KOPT-K1 (cell line): Measurements from ENCODE around the gene SF3B5.
"Not testable (repeated sequence)": the region's sequence is repeated elsewhere in the genome, so short reads cannot be mapped to it uniquely, and the experiment has no call there.

Source experiments
- H3K27ac ChIP-seq: fragments of 200-600 bp; sonication (generic); 2 replicates; pipeline ENCODE4 v1.5.1; 2016; ENCODE audit warnings: antibody characterized with exemption, mild to moderate bottlenecking, low read depth, low read length; ENCODE audit not compliant: poor library complexity, severe bottlenecking
- H3K36me3 ChIP-seq: fragments of 200-600 bp; sonication (generic); 2 replicates; pipeline ENCODE4 v1.5.1; 2017; ENCODE audit warnings: antibody characterized with exemption, mild to moderate bottlenecking, low read length, moderate library complexity; ENCODE audit not compliant: insufficient read depth
- H3K9me3 ChIP-seq: fragments of 200-600 bp; sonication (generic); 2 replicates; pipeline ENCODE4 v1.5.1; 2017; ENCODE audit warnings: antibody characterized with exemption, low read length, mild to moderate bottlenecking; ENCODE audit not compliant: insufficient read depth, poor library complexity, severe bottlenecking

SF3B5 gene

DNA sequence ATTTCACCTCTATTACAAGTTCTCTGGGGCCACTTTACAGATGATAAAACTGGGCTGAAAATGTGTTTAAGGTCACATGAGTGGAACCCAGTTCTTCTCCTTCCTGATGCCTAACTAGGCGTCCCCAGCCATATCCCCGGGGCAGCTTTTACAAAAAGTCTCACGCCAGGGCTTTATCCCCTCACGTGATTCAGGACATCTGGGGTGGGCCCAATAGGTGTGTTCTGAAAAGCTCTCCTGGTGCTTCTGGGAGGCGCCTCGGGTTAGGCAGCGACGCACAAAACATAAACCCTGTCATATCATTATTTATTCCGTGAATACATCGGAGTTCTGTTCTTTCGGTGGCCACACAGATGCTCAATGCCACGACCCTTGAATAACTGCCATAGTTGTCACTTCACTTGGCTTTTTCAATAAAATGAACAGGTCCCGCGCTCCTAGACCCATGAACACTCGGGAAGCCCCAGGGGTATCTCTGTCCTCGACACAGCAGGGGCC is 32.1 kb downstream of the SF3B5 start:
- H3K36me3 ChIP-seq = no peaks in the 10 kb centered on the region
- H3K27ac ChIP-seq = peak overlapping the region; percentile 43
- H3K9me3 ChIP-seq = no peaks in the 10 kb centered on the region

DNA sequence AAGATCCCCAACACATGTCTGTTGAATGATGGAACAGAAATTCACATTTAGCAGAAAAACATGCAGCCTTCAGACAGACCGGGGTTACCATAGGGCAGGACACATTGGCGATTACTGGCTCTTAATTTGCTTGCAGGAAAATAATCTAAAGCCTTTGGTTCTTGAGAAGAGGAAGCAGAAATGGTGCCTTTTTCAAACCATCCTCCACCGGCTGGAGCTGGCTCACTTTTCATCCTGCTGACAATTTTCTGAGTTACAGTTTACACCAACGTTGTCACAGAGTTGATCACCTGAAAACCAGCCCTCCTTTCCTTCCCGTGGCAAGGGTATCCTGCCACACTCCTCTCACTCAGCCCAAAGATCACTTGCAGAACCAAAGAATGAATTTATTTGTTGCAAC is 32.6 kb downstream of the SF3B5 start:
- no peak overlapping the region for H3K27ac ChIP-seq
- H3K36me3 ChIP-seq = no peaks in the 10 kb centered on the region
- H3K9me3 ChIP-seq = no peaks in the 10 kb centered on the region

DNA sequence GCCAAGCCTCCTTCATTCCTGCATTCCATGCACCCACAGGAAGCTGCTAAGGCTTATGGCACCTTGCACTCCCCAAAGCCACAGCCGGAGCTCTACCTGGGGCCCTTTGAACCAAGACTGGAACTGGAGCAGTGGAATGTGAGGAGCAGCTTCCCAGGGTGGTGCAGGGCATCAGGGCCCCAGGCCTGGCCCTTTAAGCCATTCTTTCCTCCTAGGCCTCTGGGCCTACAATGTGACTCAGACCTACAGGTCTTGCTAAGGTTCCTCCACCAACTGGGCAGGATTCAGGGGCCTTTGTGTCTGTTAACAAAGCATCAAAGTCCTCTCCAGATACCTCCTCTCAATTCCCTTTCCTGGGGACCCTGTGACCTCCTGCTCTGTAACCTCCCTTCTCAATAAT is 36.2 kb downstream of the SF3B5 start:
- Histone ChIP-seq H3K36me3 (no peaks in the 10 kb centered on the region), H3K27ac (no peak overlapping the region), H3K9me3 (no peaks in the 10 kb centered on the region)

DNA sequence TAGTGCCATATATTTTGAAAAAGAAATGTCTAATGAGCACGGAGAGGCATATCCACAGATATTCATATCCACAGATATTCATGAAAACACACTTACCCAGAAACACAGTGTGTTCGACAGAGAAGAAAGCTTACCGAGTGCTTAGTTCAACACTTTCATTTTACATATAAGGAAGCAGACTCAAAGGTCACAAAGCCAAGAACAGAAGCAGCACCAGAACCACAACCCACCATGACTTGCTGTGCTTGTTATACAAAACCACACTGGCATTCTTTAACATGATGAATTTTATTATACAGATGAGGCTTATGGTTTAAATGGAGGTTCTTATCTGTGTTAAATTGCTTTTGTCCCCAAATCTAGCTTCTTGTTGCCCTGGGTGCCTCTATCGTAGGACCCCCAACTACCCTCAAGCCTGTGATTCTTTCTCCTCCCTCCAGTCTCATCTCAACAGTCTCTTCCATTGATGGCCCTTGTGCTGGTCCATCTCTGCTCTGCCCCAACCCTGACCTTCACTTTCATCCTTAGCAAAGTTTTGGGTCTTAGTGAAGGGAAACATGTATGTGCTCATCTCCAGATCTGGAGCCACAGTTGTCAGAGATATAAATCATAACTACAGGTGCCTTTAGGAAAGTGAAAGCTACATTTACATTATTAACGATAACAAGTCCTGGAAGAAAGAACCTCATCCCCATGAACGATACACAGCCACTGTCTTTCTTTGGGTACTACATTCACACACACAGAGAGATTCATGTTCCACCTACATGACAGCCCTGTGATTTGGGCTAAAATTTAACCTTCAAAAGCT is 40.0 kb downstream of the SF3B5 start:
- no peaks in the 10 kb centered on the region for H3K36me3 ChIP-seq
- peak overlapping the region; percentile 71 for H3K27ac ChIP-seq
- H3K9me3 ChIP-seq = no peaks in the 10 kb centered on the region

DNA sequence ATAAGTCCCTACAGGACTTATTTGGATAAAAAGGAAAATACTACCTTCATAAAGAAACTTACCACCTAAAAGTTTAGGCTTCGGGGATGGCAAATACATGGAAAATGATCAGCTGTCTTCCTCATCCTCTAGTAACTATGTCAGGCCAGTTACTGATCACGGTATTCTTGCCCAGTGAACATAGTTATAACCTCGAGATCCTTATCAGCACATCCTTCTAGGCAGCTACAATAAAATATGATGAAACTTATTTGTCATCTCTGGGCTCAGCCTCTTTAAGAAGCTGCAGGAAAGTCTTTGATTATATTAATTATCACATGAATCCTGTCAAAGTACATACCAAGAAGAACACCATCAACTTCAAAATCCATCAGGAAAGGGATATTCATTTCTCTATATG is 41.8 kb downstream of the SF3B5 start:
- Histone ChIP-seq H3K9me3 (peaks cover 4% of the 10 kb centered on the region), H3K27ac (no peak overlapping the region), H3K36me3 (no peaks in the 10 kb centered on the region)

DNA sequence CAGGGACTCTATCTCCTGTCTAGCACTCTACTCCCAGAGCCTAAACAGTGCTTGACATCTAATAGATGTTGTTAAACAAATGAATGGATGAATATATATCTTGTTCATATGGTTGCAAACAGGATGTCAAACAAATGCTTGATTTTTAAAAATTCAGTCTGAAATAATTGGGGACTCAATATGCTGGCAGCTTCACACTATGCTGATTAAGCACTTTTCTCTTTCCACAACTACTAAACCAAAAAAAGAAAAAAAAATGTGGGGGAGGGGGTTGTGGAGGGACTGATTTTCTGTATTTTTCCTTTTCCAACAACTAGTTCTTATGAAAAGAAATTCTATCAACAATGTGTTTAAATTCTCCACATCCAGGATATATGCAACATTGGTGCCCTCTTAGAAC is 42.9 kb downstream of the SF3B5 start:
- H3K9me3 ChIP-seq = peaks cover 4% of the 10 kb centered on the region
- H3K27ac ChIP-seq = no peak overlapping the region
- H3K36me3 ChIP-seq = no peaks in the 10 kb centered on the region

DNA sequence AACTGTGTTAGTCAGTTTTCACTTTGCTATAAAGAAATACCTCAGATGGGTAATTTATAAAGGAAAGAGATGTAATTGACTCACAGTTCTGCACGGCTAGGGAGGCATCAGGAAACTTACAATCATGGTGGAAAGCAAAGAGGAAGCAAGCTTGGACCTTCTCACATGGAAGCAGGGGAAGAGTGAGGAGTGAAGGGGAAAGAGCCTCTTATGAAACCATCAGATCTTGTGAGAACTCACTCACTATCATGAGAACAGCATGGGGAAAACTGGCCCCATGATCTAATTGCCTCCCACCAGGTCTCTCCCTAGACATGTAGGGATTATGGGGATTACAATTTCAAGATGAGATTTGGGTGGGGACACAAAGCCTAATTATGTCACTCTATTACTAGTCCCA is 46.0 kb downstream of the SF3B5 start:
- Histone ChIP-seq H3K27ac (no peak overlapping the region), H3K36me3 (no peaks in the 10 kb centered on the region), H3K9me3 (peaks cover 4% of the 10 kb centered on the region)

DNA sequence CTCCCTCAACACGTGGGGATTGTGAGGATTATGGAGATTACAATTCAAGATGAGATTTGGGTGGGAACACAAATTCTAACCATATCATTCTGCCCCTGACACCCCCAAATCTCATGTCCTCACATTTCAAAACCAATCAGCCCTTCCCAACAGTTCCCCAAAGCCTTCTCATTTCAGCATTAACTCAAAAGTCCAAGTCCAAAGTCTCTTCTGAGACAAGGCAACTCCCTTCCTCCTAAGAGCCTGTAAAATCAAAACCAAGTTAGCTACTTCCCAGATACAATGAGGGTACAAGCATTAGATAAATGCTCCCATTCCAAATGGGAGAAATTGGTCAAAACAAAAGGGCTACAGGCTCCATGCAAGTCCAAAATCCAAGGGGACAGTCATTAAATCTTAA is 47.7 kb downstream of the SF3B5 start:
- H3K9me3 ChIP-seq = peaks cover 4% of the 10 kb centered on the region
- no peaks in the 10 kb centered on the region for H3K36me3 ChIP-seq
- H3K27ac ChIP-seq = no peak overlapping the region

DNA sequence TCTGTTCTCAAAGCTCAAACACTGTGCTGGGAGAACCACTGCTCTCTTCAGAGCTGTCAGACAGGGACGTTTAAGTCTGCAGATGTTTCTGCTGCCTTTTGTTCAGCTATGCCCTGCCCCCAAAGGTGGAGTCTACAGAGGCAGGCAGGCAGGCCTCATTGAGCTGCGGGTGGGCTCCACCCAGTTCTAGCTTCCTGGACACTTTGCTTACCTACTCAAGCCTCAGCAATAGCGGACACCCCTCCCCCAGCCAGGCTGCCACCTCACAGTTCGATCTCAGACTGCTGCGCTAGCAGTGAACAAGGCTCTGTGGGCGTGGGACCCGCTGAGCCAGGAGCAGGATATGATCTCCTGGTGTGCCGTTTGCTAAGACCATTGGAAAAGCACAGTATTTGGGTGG is 48.7 kb downstream of the SF3B5 start:
- not testable (repeated sequence) for H3K27ac ChIP-seq, H3K36me3 ChIP-seq, H3K9me3 ChIP-seq

DNA sequence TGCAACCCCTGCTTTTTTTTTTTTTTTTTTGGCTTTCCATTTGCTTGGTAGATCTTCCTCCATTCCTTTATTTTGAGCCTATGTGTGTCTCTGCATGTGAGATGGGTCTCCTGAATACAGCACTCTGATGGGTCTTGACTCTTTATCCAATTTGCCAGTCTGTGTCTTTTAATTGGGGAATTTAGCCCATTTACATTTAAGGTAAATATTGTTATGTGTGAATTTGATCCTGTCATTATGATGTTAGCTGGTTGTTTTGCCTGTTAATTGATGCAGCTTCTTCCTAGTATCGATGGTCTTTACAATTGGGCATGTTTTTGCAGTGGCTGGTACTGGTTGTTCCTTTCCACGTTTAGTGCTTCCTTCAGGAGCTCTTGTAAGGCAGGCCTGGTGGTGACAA is 50.4 kb downstream of the SF3B5 start:
- not testable (repeated sequence) for H3K27ac ChIP-seq, H3K36me3 ChIP-seq, H3K9me3 ChIP-seq
